ENCODE measurements around the gene CORO7.
"Not testable (repeated sequence)": the region's sequence is repeated elsewhere in the genome, so short reads cannot be mapped to it uniquely, and the experiment has no call there.

CORO7 gene

DNA sequence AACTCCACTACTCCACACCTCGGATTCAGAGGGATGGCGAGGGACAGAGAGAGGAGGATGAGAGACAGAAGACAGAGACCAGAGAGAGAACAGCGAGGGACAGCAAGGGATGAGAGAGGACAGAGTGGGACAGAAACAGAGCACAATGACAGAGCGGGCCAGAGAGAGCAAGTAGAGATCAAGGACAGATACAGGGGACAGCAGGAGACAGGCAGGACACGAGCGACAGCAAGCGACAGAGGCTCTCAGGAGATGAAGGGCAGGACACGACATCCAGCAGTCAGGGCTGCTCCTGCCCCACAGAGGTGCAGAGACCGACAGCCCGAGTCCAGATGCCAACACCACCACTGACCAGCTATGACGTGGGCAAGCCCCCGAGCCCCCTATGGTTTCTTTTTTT is 14.9 kb downstream of the CORO7 start:
- CTCF ChIA-PET, result interaction anchor here (1.1 to 9.3 kb wide), 29 partner anchors 13 to 419 kb away, joined by 3 to 389 read pairs (median 9); partner anchors contain the start of genes CORO7, PAM16, TFAP4 and VASN
- H3K4me3 ChIP-seq (ENCODE audit: low read depth, low read length), result no peak overlapping the region
- no peak for DNase-seq (ENCODE audit: low read depth, low spot score)
- POLR2A ChIA-PET, result no interaction called here
- TF ChIP-seq, protein P1, sequence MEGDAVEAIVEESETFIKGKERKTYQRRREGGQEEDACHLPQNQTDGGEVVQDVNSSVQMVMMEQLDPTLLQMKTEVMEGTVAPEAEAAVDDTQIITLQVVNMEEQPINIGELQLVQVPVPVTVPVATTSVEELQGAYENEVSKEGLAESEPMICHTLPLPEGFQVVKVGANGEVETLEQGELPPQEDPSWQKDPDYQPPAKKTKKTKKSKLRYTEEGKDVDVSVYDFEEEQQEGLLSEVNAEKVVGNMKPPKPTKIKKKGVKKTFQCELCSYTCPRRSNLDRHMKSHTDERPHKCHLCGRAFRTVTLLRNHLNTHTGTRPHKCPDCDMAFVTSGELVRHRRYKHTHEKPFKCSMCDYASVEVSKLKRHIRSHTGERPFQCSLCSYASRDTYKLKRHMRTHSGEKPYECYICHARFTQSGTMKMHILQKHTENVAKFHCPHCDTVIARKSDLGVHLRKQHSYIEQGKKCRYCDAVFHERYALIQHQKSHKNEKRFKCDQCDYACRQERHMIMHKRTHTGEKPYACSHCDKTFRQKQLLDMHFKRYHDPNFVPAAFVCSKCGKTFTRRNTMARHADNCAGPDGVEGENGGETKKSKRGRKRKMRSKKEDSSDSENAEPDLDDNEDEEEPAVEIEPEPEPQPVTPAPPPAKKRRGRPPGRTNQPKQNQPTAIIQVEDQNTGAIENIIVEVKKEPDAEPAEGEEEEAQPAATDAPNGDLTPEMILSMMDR (IDR thresholded peaks at IDR 0.05; ENCODE audit: insufficient read depth, low read length, missing control alignments), result no peak

DNA sequence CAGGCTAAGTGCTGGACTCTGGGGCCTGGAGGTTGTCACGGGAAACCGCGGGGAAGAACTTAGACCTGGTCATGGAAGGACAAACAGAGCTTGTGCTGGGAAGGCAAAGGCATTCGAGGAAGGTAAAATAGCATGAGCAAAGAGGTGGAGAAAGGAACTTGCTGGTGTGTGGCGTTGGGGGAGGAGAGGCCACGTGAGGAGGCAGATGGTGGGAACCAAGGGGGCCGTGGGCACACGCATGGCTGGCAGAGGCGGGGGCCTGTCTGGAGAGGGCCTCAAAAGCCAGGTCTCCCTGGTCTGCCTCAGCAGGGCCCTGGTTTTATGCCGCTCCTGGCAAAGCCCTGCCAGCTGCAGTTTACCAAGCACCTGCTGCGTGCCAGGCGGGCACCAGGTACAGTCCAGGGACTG is 15.3 kb downstream of the CORO7 start:
- no peak for DNase-seq (ENCODE audit: low read depth, low spot score)
- ChIA-PET CTCF (interaction anchor here (0.6 to 9.3 kb wide), 14 partner anchors 14 to 202 kb away, joined by 3 to 389 read pairs (median 46); partner anchors contain the start of genes CORO7, PAM16 and VASN), POLR2A (no interaction called here)
- H3K4me3 ChIP-seq (ENCODE audit: low read depth, low read length), result no peak overlapping the region
- TF ChIP-seq, protein P1 (IDR thresholded peaks at IDR 0.05; ENCODE audit: insufficient read depth, low read length, missing control alignments), result no peak

DNA sequence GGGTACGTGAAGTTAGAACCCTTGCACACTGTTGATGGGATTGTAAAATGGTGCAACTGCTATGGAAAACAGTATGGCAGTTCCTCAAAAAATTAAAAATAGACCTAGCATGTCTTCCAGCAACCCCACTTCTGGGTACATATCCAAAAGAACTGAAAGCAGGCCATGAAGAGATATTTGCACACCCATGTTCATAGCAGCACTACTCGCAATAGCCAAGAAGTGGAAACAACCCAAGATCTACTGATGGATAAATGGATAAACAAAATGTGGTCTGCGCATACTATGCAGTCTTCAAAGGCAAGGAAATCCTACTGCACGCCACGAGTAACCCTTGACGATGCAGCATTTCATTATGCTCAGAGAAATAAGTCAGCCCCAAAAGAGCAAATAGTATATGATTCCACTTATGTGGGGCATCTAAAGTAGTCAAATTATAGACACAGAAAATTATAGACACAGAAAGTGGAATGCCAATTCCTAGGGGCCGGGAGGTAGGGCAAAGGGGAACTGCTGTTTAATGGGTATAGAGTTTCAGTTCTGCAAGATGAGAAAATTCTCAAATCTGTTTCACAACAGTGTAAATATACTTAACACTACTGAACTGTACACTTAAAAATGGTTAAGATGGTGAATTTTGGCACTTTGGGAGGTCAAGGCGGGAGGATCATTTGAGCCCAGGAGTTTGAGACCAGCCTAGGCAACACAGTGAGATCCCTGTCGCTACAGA is 17.2 kb downstream of the CORO7 start:
- ChIA-PET CTCF (interaction anchor here (1.1 to 9.3 kb wide), 10 partner anchors 15 to 200 kb away, joined by 3 to 389 read pairs (median 134); partner anchors contain the start of genes CORO7, PAM16 and VASN), POLR2A (no interaction called here)
- DNase-seq (ENCODE audit: low read depth, low spot score), result no peak
- H3K4me3 ChIP-seq (ENCODE audit: low read depth, low read length), result no peak overlapping the region
- TF ChIP-seq, protein P1 (IDR thresholded peaks at IDR 0.05; ENCODE audit: insufficient read depth, low read length, missing control alignments), result no peak

DNA sequence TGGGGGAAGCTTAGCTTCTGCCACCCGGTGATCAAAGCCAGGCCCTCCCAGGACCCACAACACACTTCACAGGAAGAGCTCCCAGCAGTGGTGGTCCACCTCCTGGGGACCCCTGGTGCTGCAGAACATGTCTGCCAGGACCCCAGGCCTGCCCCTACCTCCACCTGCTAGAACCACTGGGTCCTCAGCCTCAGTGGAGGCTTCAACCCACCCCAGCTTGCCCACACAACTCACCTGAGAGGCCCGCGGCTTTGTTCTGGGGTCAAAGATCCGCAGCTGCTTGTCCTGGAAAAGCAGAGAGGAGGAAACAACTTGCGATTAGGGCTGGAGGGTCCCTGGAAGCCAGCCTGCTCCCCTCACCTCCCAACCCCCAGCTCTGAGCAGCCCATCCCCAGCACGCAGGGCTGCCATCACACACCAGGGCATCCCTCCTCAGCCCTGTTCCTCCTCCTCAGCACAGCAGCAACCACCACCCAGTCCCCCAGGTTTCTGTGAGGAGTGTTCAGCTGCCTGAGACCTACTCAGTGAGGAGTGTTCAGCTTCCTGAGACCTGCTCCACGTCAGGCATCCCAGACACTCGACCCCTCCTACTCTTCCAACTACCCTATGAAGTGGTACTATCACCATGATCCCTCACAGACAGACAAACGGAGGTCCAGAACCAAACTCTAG is 21.2 kb downstream of the CORO7 start:
- H3K4me3 ChIP-seq (ENCODE audit: low read depth, low read length), result no peak overlapping the region
- TF ChIP-seq, protein P1 (IDR thresholded peaks at IDR 0.05; ENCODE audit: insufficient read depth, low read length, missing control alignments), result no peak
- no peak for DNase-seq (ENCODE audit: low read depth, low spot score)
- CTCF ChIA-PET, result interaction anchor here (0.6 to 23.7 kb wide), 6 partner anchors 9 to 482 kb away, joined by 3 to 389 read pairs (median 4); no protein-coding TSS in a partner anchor
- POLR2A ChIA-PET, result interaction anchor here (0.6 kb wide), 1 partner anchor 18 kb away, joined by 3 read pairs; no protein-coding TSS in a partner anchor

DNA sequence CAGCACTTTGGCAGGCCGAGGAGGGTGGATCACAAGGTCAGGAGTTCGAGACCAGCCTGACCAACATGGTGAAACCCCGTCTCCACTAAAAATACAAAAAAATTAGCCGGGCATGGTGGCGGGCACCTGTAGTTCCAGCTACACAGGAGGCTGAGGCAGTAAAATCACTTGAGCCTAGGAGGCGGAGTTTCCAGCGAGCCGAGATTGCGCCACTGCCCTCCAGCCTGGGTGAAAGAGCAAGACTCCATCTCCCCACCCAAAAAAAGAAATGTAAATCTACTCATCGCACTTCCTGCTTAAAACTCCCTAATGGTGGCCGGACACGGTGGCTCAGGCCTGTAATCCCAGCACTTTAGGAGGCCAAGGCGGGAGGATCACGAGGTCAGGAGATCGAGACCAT is 22.5 kb downstream of the CORO7 start:
- not testable (repeated sequence) for DNase-seq (ENCODE audit: low read depth, low spot score); H3K4me3 ChIP-seq (ENCODE audit: low read depth, low read length)
- CTCF ChIA-PET, result interaction anchor here (0.9 to 23.7 kb wide), 8 partner anchors 10 to 139 kb away, joined by 3 to 389 read pairs (median 6); no protein-coding TSS in a partner anchor
- POLR2A ChIA-PET, result interaction anchor here (1.2 to 2.2 kb wide), 3 partner anchors 19 to 24 kb away, joined by 3 to 28 read pairs (median 8); no protein-coding TSS in a partner anchor

DNA sequence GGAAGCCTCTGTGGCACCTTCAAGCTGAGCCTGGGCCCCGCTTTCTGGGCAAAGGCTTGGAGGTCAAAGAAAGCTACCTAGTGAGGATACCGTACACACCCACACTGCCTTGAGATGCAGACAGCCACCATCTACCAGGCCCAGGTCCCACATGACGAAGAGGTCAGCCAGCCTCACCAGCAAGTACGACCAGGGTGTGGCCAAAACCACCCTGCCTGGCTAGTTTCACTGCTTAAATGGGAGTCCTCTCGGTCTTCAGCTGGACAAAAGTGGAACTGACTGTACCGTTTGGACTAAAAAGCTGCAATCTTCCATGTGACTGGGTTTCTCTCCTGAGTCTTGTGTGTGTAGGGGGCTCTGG is 23.2 kb downstream of the CORO7 start:
- TF ChIP-seq, protein P1 (IDR thresholded peaks at IDR 0.05; ENCODE audit: insufficient read depth, low read length, missing control alignments), result no peak
- no peak overlapping the region for H3K4me3 ChIP-seq (ENCODE audit: low read depth, low read length)
- POLR2A ChIA-PET, result interaction anchor here (1.2 to 2.2 kb wide), 4 partner anchors 10 to 23 kb away, joined by 3 to 28 read pairs (median 6); no protein-coding TSS in a partner anchor
- DNase-seq (ENCODE audit: low read depth, low spot score), result no peak
- CTCF ChIA-PET, result interaction anchor here (0.9 to 23.7 kb wide), 12 partner anchors 10 to 139 kb away, joined by 3 to 389 read pairs (median 4); partner anchors contain the start of gene PAM16

Measured in AG04449 (cell line).